H9 (cell line): ENCODE measurements around the gene GPC6. TPM values are rescaled to one million over a fixed set of nuclear protein-coding genes. Genes with fewer than 3 reads are reported as not detected.

ENCODE experiments used
- DNase-seq: peaks from one replicate; pipeline ENCODE4 v3.0.0-alpha.2; 2017
- H2AFZ ChIP-seq: one replicate; pipeline ENCODE4 v1.6.1; 2013; ENCODE audit warnings: mild to moderate bottlenecking, low read length, control low read depth, moderate library complexity
- H2AK5ac ChIP-seq: 2 replicates; pipeline ENCODE4 v1.6.1; 2013; ENCODE audit warnings: low read length, control low read depth, mixed read lengths; ENCODE audit not compliant: insufficient read length
- H2BK120ac ChIP-seq: one replicate; pipeline ENCODE4 v1.6.1; 2013; ENCODE audit warnings: low read depth, mild to moderate bottlenecking, low read length, control low read depth, inconsistent platforms; ENCODE audit not compliant: poor library complexity, severe bottlenecking
- H2BK12ac ChIP-seq: 2 replicates; pipeline ENCODE4 v1.6.1; 2013; ENCODE audit warnings: low read length, control low read depth, mixed read lengths, low read depth; ENCODE audit not compliant: insufficient read length
- H2BK15ac ChIP-seq: 2 replicates; pipeline ENCODE4 v1.6.1; 2013; ENCODE audit warnings: low read depth, low read length, control low read depth
- H2BK20ac ChIP-seq: one replicate; pipeline ENCODE4 v1.6.1; 2013; ENCODE audit warnings: low read depth, mild to moderate bottlenecking, low read length, control low read depth, inconsistent platforms; ENCODE audit not compliant: poor library complexity, severe bottlenecking
- H2BK5ac ChIP-seq: 2 replicates; pipeline ENCODE4 v1.6.1; 2013; ENCODE audit warnings: low read length, control low read depth, mixed read lengths; ENCODE audit not compliant: insufficient read length
- H3K14ac ChIP-seq: 2 replicates; pipeline ENCODE4 v1.6.1; 2013; ENCODE audit warnings: low read length, control low read depth; ENCODE audit not compliant: insufficient read depth
- H3K18ac ChIP-seq: 2 replicates; pipeline ENCODE4 v1.6.1; 2013; ENCODE audit warnings: low read depth, mild to moderate bottlenecking, mixed read lengths, low read length, control low read depth; ENCODE audit not compliant: insufficient read length
- H3K23ac ChIP-seq: 2 replicates; pipeline ENCODE4 v1.6.1; 2013; ENCODE audit warnings: low read length, control low read depth, mixed read lengths, low read depth; ENCODE audit not compliant: insufficient read length
- H3K23me2 ChIP-seq: 2 replicates; pipeline ENCODE4 v1.6.1; 2013; ENCODE audit warnings: low read depth, mild to moderate bottlenecking, mixed read lengths, low read length, control low read depth; ENCODE audit not compliant: insufficient read length, poor library complexity, severe bottlenecking
- H3K27ac ChIP-seq: 2 replicates; pipeline ENCODE4 v1.5.1; 2013; ENCODE audit warnings: low read length, control low read depth, mixed read lengths, low read depth; ENCODE audit not compliant: insufficient read length
- H3K27me3 ChIP-seq: 2 replicates; pipeline ENCODE4 v1.6.1; 2013; ENCODE audit warnings: low read length, control low read depth, inconsistent platforms; ENCODE audit not compliant: insufficient read depth
- H3K4ac ChIP-seq: 2 replicates; pipeline ENCODE4 v1.6.1; 2013; ENCODE audit warnings: low read depth, mild to moderate bottlenecking, control low read depth, inconsistent platforms, low read length, moderate library complexity
- H3K4me1 ChIP-seq: 2 replicates; pipeline ENCODE4 v1.6.1; 2013; ENCODE audit warnings: low read length, control low read depth, inconsistent platforms; ENCODE audit not compliant: insufficient read depth
- H3K4me2 ChIP-seq: 2 replicates; pipeline ENCODE4 v1.6.1; 2013; ENCODE audit warnings: low read length, control low read depth, mixed read lengths; ENCODE audit not compliant: insufficient read length, insufficient read depth
- H3K56ac ChIP-seq: 2 replicates; pipeline ENCODE4 v1.6.1; 2013; ENCODE audit warnings: low read depth, mild to moderate bottlenecking, mixed read lengths, low read length, control low read depth; ENCODE audit not compliant: insufficient read length
- H3K79me1 ChIP-seq: 2 replicates; pipeline ENCODE4 v1.6.1; 2013; ENCODE audit warnings: low read depth, mild to moderate bottlenecking, moderate library complexity, low read length, control low read depth, inconsistent platforms; ENCODE audit not compliant: insufficient read depth, poor library complexity, severe bottlenecking
- H3K79me2 ChIP-seq: 2 replicates; pipeline ENCODE4 v1.6.1; 2013; ENCODE audit warnings: low read length, control low read depth, inconsistent platforms; ENCODE audit not compliant: insufficient read depth
- H3K9ac ChIP-seq: 2 replicates; pipeline ENCODE4 v1.6.1; 2013; ENCODE audit warnings: low read length, control low read depth, mixed read lengths; ENCODE audit not compliant: insufficient read length; ENCODE audit errors: extremely low read depth
- H3K9me3 ChIP-seq: one replicate; pipeline ENCODE4 v1.6.1; 2013; ENCODE audit warnings: low read depth, low read length, inconsistent platforms; ENCODE audit not compliant: control insufficient read depth
- H3T11ph ChIP-seq: one replicate; pipeline ENCODE4 v1.6.1; 2013; ENCODE audit warnings: mild to moderate bottlenecking, low read length, control low read depth, inconsistent platforms
- H4K20me1 ChIP-seq: one replicate; pipeline ENCODE4 v1.6.1; 2013; ENCODE audit not compliant: control insufficient read depth, insufficient read length, insufficient read depth
- H4K5ac ChIP-seq: 2 replicates; pipeline ENCODE4 v1.6.1; 2013; ENCODE audit warnings: low read depth, mild to moderate bottlenecking, mixed read lengths, low read length, control low read depth; ENCODE audit not compliant: insufficient read length
- H4K8ac ChIP-seq: replicated peaks from 2 replicates; pipeline ENCODE4 v1.6.1; 2013; ENCODE audit warnings: low read length, control low read depth, mixed read lengths, low read depth; ENCODE audit not compliant: insufficient read length
- H4K91ac ChIP-seq: 2 replicates; pipeline ENCODE4 v1.6.1; 2013; ENCODE audit warnings: low read depth, mild to moderate bottlenecking, moderate library complexity, mixed read lengths, low read length, control low read depth; ENCODE audit not compliant: insufficient read length
- H3K27ac Mint-ChIP-seq, 3 experiments: 2 replicates in 2 of 3; 3 replicates in 1 of 3; pipeline ENCODE4 v1.8.0; 2020 to 2021; ENCODE audit warnings: mixed read lengths in 3 of 3, mild to moderate bottlenecking in 1 of 3, moderate library complexity in 1 of 3
- H3K27me3 Mint-ChIP-seq: 2 replicates; pipeline ENCODE4 v1.8.0; 2021; ENCODE audit warnings: low read depth, mild to moderate bottlenecking, moderate library complexity, mixed read lengths
- H3K36me3 Mint-ChIP-seq, 3 experiments: 2 replicates in 2 of 3; 3 replicates in 1 of 3; pipeline ENCODE4 v1.8.0; 2020 to 2021; ENCODE audit warnings: low read depth in 3 of 3, mixed read lengths in 3 of 3; ENCODE audit not compliant: insufficient read depth in 1 of 3
- H3K4me1 Mint-ChIP-seq, 2 experiments: 2 replicates each; pipeline ENCODE4 v1.8.0; 2020; ENCODE audit warnings: mixed read lengths in 2 of 2
- H3K4me3 Mint-ChIP-seq, 2 experiments: 2 replicates in 1 of 2; 3 replicates in 1 of 2; pipeline ENCODE4 v1.8.0; 2020 to 2021; ENCODE audit warnings: mild to moderate bottlenecking in 2 of 2, mixed read lengths in 2 of 2, moderate library complexity in 1 of 2
- H3K9me3 Mint-ChIP-seq, 2 experiments: 2 replicates in 1 of 2; 3 replicates in 1 of 2; pipeline ENCODE4 v1.8.0; 2020; ENCODE audit warnings: mild to moderate bottlenecking in 2 of 2, mixed read lengths in 2 of 2, moderate library complexity in 1 of 2
- CTCF ChIP-seq: fragments of 200-600 bp; sonication (generic); conservative IDR thresholded peaks from 3 replicates; pipeline ENCODE4 v1.8.0; 2021; ENCODE audit warnings: antibody characterized with exemption, mild to moderate bottlenecking
- WGBS: extraction: QIAGEN DNeasy Blood & Tissue Kit; methylation state at CpG from one replicate; pipeline ENCODE4 v1.1.7; 2013; ENCODE audit warnings: missing lambda C conversion rate, low lambda C conversion rate, mixed read lengths; ENCODE audit not compliant: insufficient read length; ENCODE audit errors: extremely low coverage; 5-methylcytosine and 5-hydroxymethylcytosine counted together
- total RNA-seq: library from RNA; stranded (reverse); gene quantifications from 2 replicates; pipeline ENCODE4 v1.2.1, GENCODE V29; 2021

GPC6 gene
- total RNA-seq, 1 experiment from 2014 or later = 15.6 TPM

- Histone ChIP-seq H3K14ac (no peak overlapping the region), H3K9ac (no peak overlapping the region), H4K20me1 (no peaks in the 10 kb centered on the region), H2BK20ac (no peak overlapping the region), H3K23ac (no peak overlapping the region), H2BK15ac (no peak overlapping the region), H3K27ac (no peak overlapping the region), H2BK5ac (no peak overlapping the region), H3K9me3 (no peaks in the 10 kb centered on the region), H2BK120ac (no peak overlapping the region), H3T11ph (no peak overlapping the region), H3K56ac (no peak overlapping the region), H3K18ac (no peak overlapping the region), H3K4me2 (no peak overlapping the region), H4K5ac (no peak overlapping the region), H3K27me3 (no peaks in the 10 kb centered on the region), H3K79me2 (no peaks in the 10 kb centered on the region), H3K79me1 (no peaks in the 10 kb centered on the region), H3K23me2 (no peaks in the 10 kb centered on the region), H3K4me1 (peaks cover 4% of the 10 kb centered on the region; the same call in 1 of the 2 replicates), H4K8ac (no peak overlapping the region), H4K91ac (no peak overlapping the region), H3K4ac (no peak overlapping the region), H2AK5ac (no peak overlapping the region), H2BK12ac (no peak overlapping the region), H2AFZ (no peak overlapping the region)
- Mint-ChIP-seq H3K4me1 (peaks cover 9% of the 10 kb centered on the region in 2 experiments), H3K9me3 (no peaks in the 10 kb centered on the region), H3K27ac (no peak overlapping the region), H3K4me3 (no peak overlapping the region), H3K27me3 (no peaks in the 10 kb centered on the region; the same call in none of the 2 replicates), H3K36me3 (no peaks in the 10 kb centered on the region)
- no peak for TF ChIP-seq CTCF
- WGBS = no CpG with 5 or more reads among the region's 6 CpGs
- no peak for DNase-seq
These were observed 1099.0 kb downstream of the GPC6 start for GRCh38 chr13:94325650-94326049.
